HepG2 (cell line): ENCODE data around the gene MTMR1. TPM values are rescaled to one million over a fixed set of nuclear protein-coding genes. Genes with fewer than 3 reads are reported as not detected.

ENCODE experiments used
- ATAC-seq: fragments of 200-7000 bp; cut with Tn5 transposase; 3 replicates; pipeline ENCODE4 v1.9.1; 2020; ENCODE audit warnings: mild to moderate bottlenecking, moderate library complexity
- BruUV-seq: library from RNA; stranded (reverse); fragments of 400-500 nt; replicated peaks from 2 replicates; lab custom pipeline; 2021; lab: Mats Ljungman, UMichigan
- CTCF ChIA-PET: fragments of 300-600 bp; formaldehyde crosslinking; extraction: SDS; loops from one replicate; lab custom pipeline; 2021; ENCODE audit warnings: low total read pairs, inconsistent platforms, low intra/inter-chr PET ratio; lab: Yijun Ruan, JAX
- POLR2A ChIA-PET: fragments of 350-600 bp; sonication (Branson Sonifier 250); formaldehyde crosslinking; loops from one replicate; lab custom pipeline; 2020; ENCODE audit warnings: antibody characterized with exemption, inconsistent platforms; lab: Yijun Ruan, JAX
- DNase-seq: peaks from one replicate; pipeline ENCODE4 v3.0.0-alpha.2; 2015; ENCODE audit warnings: low spot score
- FAIRE-seq: peaks from 3 replicates; lab custom pipeline; 2011; peaks lifted over from hg19 to GRCh38; lab: Jason Lieb, UNC
- H2AFZ ChIP-seq: one replicate; pipeline ENCODE4 v1.6.1; 2011; ENCODE audit warnings: low read length, inconsistent platforms
- H3K27ac ChIP-seq: fragments of 300-600 bp; 3 replicates; pipeline ENCODE4 v1.8.0; 2011; ENCODE audit warnings: mixed run types, mild to moderate bottlenecking, mixed read lengths, low read length, inconsistent platforms; ENCODE audit not compliant: insufficient read depth; ENCODE audit errors: extremely low read length
- H3K27me3 ChIP-seq, 2 experiments: fragments of 200-600 bp in 1 of 2; 2 replicates in 1 of 2; 3 replicates in 1 of 2; pipeline versions ENCODE4 v1.6.0 to v1.8.0; 2011; ENCODE audit warnings: low read length in 2 of 2, mild to moderate bottlenecking in 2 of 2, moderate library complexity in 2 of 2, inconsistent platforms in 1 of 2; ENCODE audit not compliant: insufficient read depth in 2 of 2, control insufficient read depth in 1 of 2
- H3K36me3 ChIP-seq, 2 experiments: fragments of 200-600 bp in 1 of 2; replicated peaks in 1 of 2; 2 replicates in 1 of 2; 3 replicates in 1 of 2; pipeline versions ENCODE4 v1.5.1 to v1.8.0; 2011; ENCODE audit warnings: low read length in 2 of 2, inconsistent platforms in 1 of 2; ENCODE audit not compliant: insufficient read depth in 2 of 2, control insufficient read depth in 1 of 2
- H3K4me1 ChIP-seq: 2 replicates; pipeline ENCODE4 v1.5.1; 2012; ENCODE audit warnings: low read length, inconsistent platforms; ENCODE audit not compliant: insufficient read depth
- H3K4me2 ChIP-seq: 2 replicates; pipeline ENCODE4 v1.6.0; 2011; ENCODE audit warnings: low read depth, low read length, inconsistent platforms
- H3K4me3 ChIP-seq, 3 experiments: fragments of 200-600 bp in 1 of 3; sonication (generic), shearing (Covaris generic) in 1 of 3; replicated peaks in 1 of 3; 2 replicates each; pipeline ENCODE4 v1.5.1; 2011 to 2016; ENCODE audit warnings: low read length in 3 of 3, inconsistent platforms in 2 of 3, low read depth in 2 of 3, mild to moderate bottlenecking in 2 of 3, control low read depth in 1 of 3, mixed read lengths in 1 of 3; ENCODE audit not compliant: insufficient read depth in 1 of 3
- H3K79me2 ChIP-seq: one replicate; pipeline ENCODE4 v1.6.1; 2011; ENCODE audit warnings: low read length, inconsistent platforms; ENCODE audit not compliant: insufficient read depth
- H3K9ac ChIP-seq: 2 replicates; pipeline ENCODE4 v1.6.0; 2011; ENCODE audit warnings: mild to moderate bottlenecking, low read depth, low read length, inconsistent platforms; ENCODE audit not compliant: insufficient read depth
- H3K9me3 ChIP-seq: 2 replicates; pipeline ENCODE4 v1.5.1; 2012; ENCODE audit warnings: mild to moderate bottlenecking, low read length
- H4K20me1 ChIP-seq: 2 replicates; pipeline ENCODE4 v1.6.0; 2011; ENCODE audit warnings: inconsistent platforms, mild to moderate bottlenecking, low read length, moderate library complexity; ENCODE audit not compliant: insufficient read depth
- GLI4 ChIP-seq: sonication (generic); formaldehyde crosslinking; IDR thresholded peaks from 2 replicates; pipeline ENCODE4 v1.5.1; 2020; ENCODE audit warnings: missing genetic modification reagents, mild to moderate bottlenecking, moderate library complexity, borderline replicate concordance
- HHEX ChIP-seq: IDR thresholded peaks from 2 replicates; pipeline ENCODE4 v1.6.1; 2016; ENCODE audit warnings: control low read depth
- NPAS2 ChIP-seq: sonication (generic); formaldehyde crosslinking; IDR thresholded peaks from 2 replicates; pipeline ENCODE4 v1.8.0; 2022; ENCODE audit warnings: mild to moderate bottlenecking, missing genetic modification reagents, borderline replicate concordance
- WGBS: methylation state at CpG from one replicate; pipeline ENCODE4 v1.1.6; 2017; ENCODE audit warnings: low lambda C conversion rate; 5-methylcytosine and 5-hydroxymethylcytosine counted together
- in situ Hi-C: cut with HindIII; loops from 2 replicates; pipeline ENCODE4 v1.10.0; 2017; ENCODE audit warnings: low pct_unique_long_range_greater_than_20kb; ENCODE audit not compliant: extremely low pct_ligation_motif_present
- intact Hi-C: fragments of 100-400 bp; cut with micrococcal nuclease; formaldehyde crosslinking; loops from one replicate; pipeline ENCODE4 v1.10.0; 2022; ENCODE audit not compliant: unreplicated experiment
- polyA plus RNA-seq, 8 experiments: library from polyadenylated mRNA; depleted of rRNA in 3 of 8; stranded (reverse) in 7 of 8; unstranded in 1 of 8; fragments of >200 nt; fragmentation: Illumina TruSeq in 4 of 8; extraction: Trizol in 4 of 8; gene quantifications; 2 replicates each; pipeline versions ENCODE4 v1.2.1 to v1.2.3, GENCODE V29; 2011 to 2016; ENCODE audit warnings: low read depth in 4 of 8, missing spikeins in 1 of 8, mixed read lengths in 1 of 8; ENCODE audit not compliant: insufficient read depth in 1 of 8
- total RNA-seq, 5 experiments: library from RNA; depleted of rRNA; stranded (reverse); fragments of >200 nt; fragmentation: Illumina TruSeq; extraction: Trizol; gene quantifications; 2 replicates each; pipeline ENCODE4 v1.2.3, GENCODE V29; 2016; ENCODE audit warnings: low read depth in 1 of 5
- TF ChIP-seq, protein P1 (sequence below), 2 experiments: fragments of 450-650 bp in 1 of 2; sonication (generic) in 1 of 2; formaldehyde crosslinking in 1 of 2; IDR thresholded peaks; 2 replicates each; pipeline versions ENCODE4 v1.6.1 to v1.8.0; 2016 to 2022; ENCODE audit warnings: antibody characterized with exemption in 1 of 2, mild to moderate bottlenecking in 1 of 2, missing genetic modification reagents in 1 of 2

MTMR1 gene
- total and polyA plus RNA-seq, 2 of the 13 experiments (the other 11 are each of a cell fraction or from before 2014, with no cell fraction given): 8.9 to 11.1 TPM

DNA sequence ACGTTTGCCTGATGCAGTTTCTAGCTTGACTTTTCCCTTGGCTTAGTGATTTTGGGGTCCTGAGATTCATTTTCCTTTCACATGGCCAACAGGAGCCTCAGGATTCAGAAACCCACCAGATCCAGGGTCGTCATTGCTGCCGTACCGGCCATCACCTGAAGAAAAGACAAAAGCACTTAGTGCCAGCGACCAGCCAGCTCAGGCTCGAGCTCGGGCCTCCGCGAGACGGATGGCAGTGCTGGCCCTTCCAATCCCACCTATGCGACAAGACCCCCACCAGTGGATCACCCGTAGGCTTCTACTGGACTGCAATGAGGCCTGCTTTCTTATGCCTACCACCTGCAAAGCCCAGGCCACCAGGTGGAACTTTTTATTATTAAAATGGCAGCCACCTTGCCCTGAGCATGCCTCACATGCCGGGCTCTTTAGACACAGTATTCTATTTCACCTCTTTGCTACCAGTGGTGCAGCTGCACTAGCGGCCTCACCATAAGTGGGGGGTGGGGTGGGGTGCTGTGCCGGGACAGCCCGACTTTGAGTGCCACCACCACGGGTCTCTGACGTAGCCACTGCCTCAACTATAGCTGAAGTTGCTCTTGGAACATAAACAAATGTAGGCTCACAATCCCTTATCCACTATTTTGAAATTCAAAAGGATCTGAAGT, 84.3 kb downstream of the MTMR1 start:
- no peak overlapping the region for H3K4me2 ChIP-seq
- no peaks in the 10 kb centered on the region for H3K79me2 ChIP-seq
- BruUV-seq: no TSS peak
- no peak overlapping the region for H2AFZ ChIP-seq
- no peak overlapping the region for H3K27ac ChIP-seq
- no peaks in the 10 kb centered on the region for H3K27me3 ChIP-seq
- no peaks in the 10 kb centered on the region for H3K4me1 ChIP-seq
- DNase-seq (no peak), ATAC-seq (no peak), FAIRE-seq (no peak)
- no peaks in the 10 kb centered on the region for H3K36me3 ChIP-seq
- no peaks in the 10 kb centered on the region for H3K9me3 ChIP-seq
- POLR2A ChIA-PET: no interaction called here
- 95% methylated on average over 10 of the region's 18 CpGs for WGBS
- H3K4me3 ChIP-seq: no peak overlapping the region
- no peak overlapping the region for H3K9ac ChIP-seq
- intact Hi-C loops (no loop called here), in situ Hi-C loops (loop anchor here (10.0 kb wide), 1 partner anchor 227 kb away; no protein-coding TSS in a partner anchor)
- H4K20me1 ChIP-seq: no peaks in the 10 kb centered on the region
- TF ChIP-seq NPAS2: no peak
- TF ChIP-seq GLI4 (CRISPR knock-in tag): no peak
- TF ChIP-seq, protein P1, sequence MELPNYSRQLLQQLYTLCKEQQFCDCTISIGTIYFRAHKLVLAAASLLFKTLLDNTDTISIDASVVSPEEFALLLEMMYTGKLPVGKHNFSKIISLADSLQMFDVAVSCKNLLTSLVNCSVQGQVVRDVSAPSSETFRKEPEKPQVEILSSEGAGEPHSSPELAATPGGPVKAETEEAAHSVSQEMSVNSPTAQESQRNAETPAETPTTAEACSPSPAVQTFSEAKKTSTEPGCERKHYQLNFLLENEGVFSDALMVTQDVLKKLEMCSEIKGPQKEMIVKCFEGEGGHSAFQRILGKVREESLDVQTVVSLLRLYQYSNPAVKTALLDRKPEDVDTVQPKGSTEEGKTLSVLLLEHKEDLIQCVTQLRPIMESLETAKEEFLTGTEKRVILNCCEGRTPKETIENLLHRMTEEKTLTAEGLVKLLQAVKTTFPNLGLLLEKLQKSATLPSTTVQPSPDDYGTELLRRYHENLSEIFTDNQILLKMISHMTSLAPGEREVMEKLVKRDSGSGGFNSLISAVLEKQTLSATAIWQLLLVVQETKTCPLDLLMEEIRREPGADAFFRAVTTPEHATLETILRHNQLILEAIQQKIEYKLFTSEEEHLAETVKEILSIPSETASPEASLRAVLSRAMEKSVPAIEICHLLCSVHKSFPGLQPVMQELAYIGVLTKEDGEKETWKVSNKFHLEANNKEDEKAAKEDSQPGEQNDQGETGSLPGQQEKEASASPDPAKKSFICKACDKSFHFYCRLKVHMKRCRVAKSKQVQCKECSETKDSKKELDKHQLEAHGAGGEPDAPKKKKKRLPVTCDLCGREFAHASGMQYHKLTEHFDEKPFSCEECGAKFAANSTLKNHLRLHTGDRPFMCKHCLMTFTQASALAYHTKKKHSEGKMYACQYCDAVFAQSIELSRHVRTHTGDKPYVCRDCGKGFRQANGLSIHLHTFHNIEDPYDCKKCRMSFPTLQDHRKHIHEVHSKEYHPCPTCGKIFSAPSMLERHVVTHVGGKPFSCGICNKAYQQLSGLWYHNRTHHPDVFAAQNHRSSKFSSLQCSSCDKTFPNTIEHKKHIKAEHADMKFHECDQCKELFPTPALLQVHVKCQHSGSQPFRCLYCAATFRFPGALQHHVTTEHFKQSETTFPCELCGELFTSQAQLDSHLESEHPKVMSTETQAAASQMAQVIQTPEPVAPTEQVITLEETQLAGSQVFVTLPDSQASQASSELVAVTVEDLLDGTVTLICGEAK (IDR thresholded peaks at IDR 0.05): no peak
- TF ChIP-seq, protein P1 (CRISPR knock-in tag; IDR thresholded peaks at IDR 0.05): no peak
- TF ChIP-seq HHEX (CRISPR knock-in tag): no peak
- TF ChIP-seq, all 625 proteins: peak for 0
- CTCF ChIA-PET: no interaction called here
